BLaER1 (cell line): ENCODE data around the gene FAF2.
"Not testable (repeated sequence)": the region's sequence is repeated elsewhere in the genome, so short reads cannot be mapped to it uniquely, and the experiment has no call there.

Source experiments
- H3K27ac ChIP-seq: shearing (Covaris generic); formaldehyde crosslinking; 2 replicates; pipeline ENCODE4 v1.8.1; 2022
- H3K27me3 ChIP-seq: shearing (Covaris generic); formaldehyde crosslinking; 2 replicates; pipeline ENCODE4 v1.8.1; 2022
- H3K36me3 ChIP-seq: shearing (Covaris generic); formaldehyde crosslinking; 2 replicates; pipeline ENCODE4 v1.8.1; 2022
- H3K4me1 ChIP-seq: shearing (Covaris generic); formaldehyde crosslinking; 2 replicates; pipeline ENCODE4 v1.8.1; 2022
- H3K4me2 ChIP-seq: shearing (Covaris generic); formaldehyde crosslinking; 2 replicates; pipeline ENCODE4 v1.8.1; 2022
- H3K4me3 ChIP-seq: shearing (Covaris generic); formaldehyde crosslinking; 2 replicates; pipeline ENCODE4 v1.8.1; 2022
- H3K9ac ChIP-seq: shearing (Covaris generic); formaldehyde crosslinking; 2 replicates; pipeline ENCODE4 v1.8.1; 2022
- H3K9me3 ChIP-seq: shearing (Covaris generic); formaldehyde crosslinking; 2 replicates; pipeline ENCODE4 v1.8.1; 2022
- H4K20me1 ChIP-seq: shearing (Covaris generic); formaldehyde crosslinking; 2 replicates; pipeline ENCODE4 v1.8.1; 2022
- Cebpa-rat ChIP-seq: shearing (Covaris generic); IDR thresholded peaks from 2 replicates; pipeline ENCODE4 v1.8.1; 2022

Gene FAF2

GRCh38 chr5:176548967-176549444 is 100.8 kb downstream of the FAF2 start, which contains the start of gene CDHR2:
TSS of gene CDHR2 (plus strand) at chr5:176549342. CDS start at chr5:176565353, 16,011 bp downstream.
- no peaks in the 10 kb centered on the region for H3K36me3 ChIP-seq
- peaks cover 56% of the 10 kb centered on the region for H3K4me1 ChIP-seq
- no peak for TF ChIP-seq Cebpa-rat
- no peak within 1 kb of the TSS; the same call in 1 of the 2 replicates for H3K27ac ChIP-seq
- no peak within 1 kb of the TSS for H3K9ac ChIP-seq
- no peaks in the 10 kb centered on the region for H3K9me3 ChIP-seq
- no peak within 1 kb of the TSS for H3K4me3 ChIP-seq
- H3K4me2 ChIP-seq, result peak within 1 kb of the TSS; percentile 74
- H4K20me1 ChIP-seq, result no peaks in the 10 kb centered on the region
- no peaks in the 10 kb centered on the region for H3K27me3 ChIP-seq

GRCh38 chr5:176549871-176550270 is 101.7 kb downstream of the FAF2 start:
- H3K4me1 ChIP-seq, result peaks cover 56% of the 10 kb centered on the region
- no peak overlapping the region for H3K4me3 ChIP-seq
- peak overlapping the region; percentile 74 for H3K4me2 ChIP-seq
- no peaks in the 10 kb centered on the region for H4K20me1 ChIP-seq
- no peak overlapping the region for H3K27ac ChIP-seq
- no peaks in the 10 kb centered on the region for H3K36me3 ChIP-seq
- no peak overlapping the region for H3K9ac ChIP-seq
- no peaks in the 10 kb centered on the region for H3K27me3 ChIP-seq
- no peaks in the 10 kb centered on the region for H3K9me3 ChIP-seq
- TF ChIP-seq Cebpa-rat, result no peak

GRCh38 chr5:176550275-176550831 is 102.2 kb downstream of the FAF2 start:
- peak overlapping the region; percentile 74 for H3K4me2 ChIP-seq
- H3K9me3 ChIP-seq, result no peaks in the 10 kb centered on the region
- H3K9ac ChIP-seq, result no peak overlapping the region
- H3K4me3 ChIP-seq, result no peak overlapping the region
- H3K27ac ChIP-seq, result no peak overlapping the region; the same call in 1 of the 2 replicates
- H3K27me3 ChIP-seq, result no peaks in the 10 kb centered on the region
- TF ChIP-seq Cebpa-rat, result no peak
- no peaks in the 10 kb centered on the region for H4K20me1 ChIP-seq
- no peaks in the 10 kb centered on the region for H3K36me3 ChIP-seq
- peaks cover 56% of the 10 kb centered on the region for H3K4me1 ChIP-seq

GRCh38 chr5:176550937-176551336 is 102.8 kb downstream of the FAF2 start:
- not testable (repeated sequence) for H3K27me3 ChIP-seq, H3K27ac ChIP-seq, H4K20me1 ChIP-seq, H3K9me3 ChIP-seq, H3K4me3 ChIP-seq, H3K36me3 ChIP-seq, H3K9ac ChIP-seq
- Histone ChIP-seq H3K4me1 (peaks cover 59% of the 10 kb centered on the region), H3K4me2 (peak overlapping the region; percentile 74)

- no peaks in the 10 kb centered on the region for H4K20me1 ChIP-seq
- H3K9ac ChIP-seq, result no peak overlapping the region
- H3K4me1 ChIP-seq, result peaks cover 72% of the 10 kb centered on the region
- no peaks in the 10 kb centered on the region for H3K9me3 ChIP-seq
- no peak overlapping the region for H3K27ac ChIP-seq
- no peak overlapping the region for H3K4me3 ChIP-seq
- no peaks in the 10 kb centered on the region for H3K27me3 ChIP-seq
- H3K4me2 ChIP-seq, result no peak overlapping the region
- no peaks in the 10 kb centered on the region for H3K36me3 ChIP-seq
- no peak for TF ChIP-seq Cebpa-rat
Measured at GRCh38 chr5:176552332-176552869, 104.2 kb downstream of the FAF2 start.

- no peak for TF ChIP-seq Cebpa-rat
- Histone ChIP-seq H3K27ac (no peak overlapping the region), H3K4me2 (peak overlapping the region; percentile 72), H3K4me1 (peaks cover 75% of the 10 kb centered on the region), H3K36me3 (no peaks in the 10 kb centered on the region), H3K9me3 (no peaks in the 10 kb centered on the region), H3K9ac (no peak overlapping the region), H3K4me3 (no peak overlapping the region), H3K27me3 (no peaks in the 10 kb centered on the region), H4K20me1 (no peaks in the 10 kb centered on the region)
Measured at GRCh38 chr5:176553260-176554085, 105.3 kb downstream of the FAF2 start.

- Histone ChIP-seq H3K9ac (no peak overlapping the region), H4K20me1 (no peaks in the 10 kb centered on the region)
- TF ChIP-seq Cebpa-rat, result no peak
Measured at GRCh38 chr5:176557846-176558245, 109.7 kb downstream of the FAF2 start.

More at GRCh38 chr5:176557846-176558245, 109.7 kb downstream of the FAF2 start:
- Histone ChIP-seq H3K27me3 (no peaks in the 10 kb centered on the region), H3K4me2 (peak overlapping the region; percentile 51; the same call in 1 of the 2 replicates), H3K4me1 (peaks cover 69% of the 10 kb centered on the region), H3K27ac (no peak overlapping the region), H3K4me3 (no peak overlapping the region), H3K36me3 (no peaks in the 10 kb centered on the region), H3K9me3 (0 out of 2 replicates have a peak, but pooled peaks cover 4% of the 10 kb centered on the region)
